Measurements from ENCODE around the gene IDH2. TPM values are rescaled to one million over a fixed set of nuclear protein-coding genes. Genes with fewer than 3 reads are reported as not detected.

Gene IDH2
- total and polyA plus RNA-seq, 2 of the 4 experiments (the other 2 are of a cell fraction) = 84.9 to 118 TPM

GRCh38 chr15:90035840-90036230, 66.4 kb downstream of the IDH2 start:
- Histone ChIP-seq H4K5ac (ENCODE audit: low read depth, low read length) (no peak overlapping the region), H3K9me3 (ENCODE audit: control insufficient read depth, insufficient read depth, low read length) (no peaks in the 10 kb centered on the region), H3K4me2 (ENCODE audit: low read depth, low read length) (no peak overlapping the region), H3K27ac (ENCODE audit: insufficient read depth, low read length) (no peak overlapping the region), H2AK5ac (ENCODE audit: low read depth, low read length) (no peak overlapping the region), H3K56ac (ENCODE audit: extremely low read depth, insufficient read depth, low read length) (no peak overlapping the region), H2AK9ac (replicated peaks; ENCODE audit: low read depth, low read length, poor library complexity) (peak overlapping the region; percentile 73), H2BK120ac (ENCODE audit: low read depth, low read length) (0 out of 2 replicates have a peak overlapping the region, but pooled peaks have one; percentile 37), H3K27me3 (ENCODE audit: control insufficient read depth, insufficient read depth, low read length) (no peaks in the 10 kb centered on the region), H3K4me1 (ENCODE audit: control insufficient read depth, insufficient read depth, low read length) (peaks cover 33% of the 10 kb centered on the region), H3K18ac (ENCODE audit: low read depth, low read length) (no peak overlapping the region), H4K8ac (ENCODE audit: low read depth in 2 of 2, low read length in 2 of 2) (peak overlapping the region in 1 of 2 experiments; percentile 52; a peak in 3 of 4 replicates), H3K9ac (ENCODE audit: low read depth, low read length) (no peak overlapping the region), H2BK20ac (ENCODE audit: low read depth, low read length) (no peak overlapping the region), H2BK15ac (ENCODE audit: low read depth, low read length) (no peak overlapping the region), H3K79me1 (ENCODE audit: low read depth in 1 of 2, low read length in 2 of 2) (peaks cover 40 to 83% of the 10 kb centered on the region in 2 experiments), H3K4ac (ENCODE audit: low read depth, low read length) (peak overlapping the region; percentile 79), H4K20me1 (ENCODE audit: insufficient read depth, low read length) (peaks cover 7% of the 10 kb centered on the region), H3K14ac (replicated peaks; ENCODE audit: low read depth, low read length) (peak overlapping the region; percentile 42; the same call in 1 of the 2 replicates), H2AFZ (replicated peaks; ENCODE audit: low read length, poor library complexity) (peak overlapping the region; percentile 79), H3K23ac (ENCODE audit: low read depth, low read length) (no peak overlapping the region), H4K91ac (ENCODE audit: insufficient read depth, low read depth, low read length) (no peak overlapping the region), H3K36me3 (ENCODE audit: control insufficient read depth, insufficient read depth, low read length) (no peaks in the 10 kb centered on the region), H2BK5ac (ENCODE audit: low read depth, low read length, poor library complexity, severe bottlenecking) (no peak overlapping the region), H3K9me1 (ENCODE audit: insufficient read depth, low read length) (peaks cover 44% of the 10 kb centered on the region), H3K4me3 (ENCODE audit: insufficient read depth, low read depth, low read length) (no peak overlapping the region)
- DNase-seq (no peak), ATAC-seq (ENCODE audit: low read depth) (no peak)
- POLR2A ChIA-PET (ENCODE audit: unreplicated experiment) = no interaction called here
- CTCF ChIA-PET = interaction anchor here (1.3 kb wide), 1 partner anchor 10 kb away, joined by 4 read pairs; no protein-coding TSS in a partner anchor
- WGBS, 2 experiments (ENCODE audit: extremely low coverage in 2 of 2, insufficient read length in 1 of 2) = 60% methylated on average over 1 of the region's 10 CpGs; no CpG with 5 or more reads in 1 of the 2 experiments
- intact Hi-C loops (cut with micrococcal nuclease) (loop anchor here (2.0 kb wide), 1 partner anchor 31 kb away; no protein-coding TSS in a partner anchor), in situ Hi-C loops (cut with MboI; ENCODE audit: low sequenced_read_pairs) (no loop called here), dilution Hi-C loops (cut with HindIII; ENCODE audit: low sequenced_read_pairs, unreplicated experiment) (no loop called here)
- TF ChIP-seq CEBPB (IDR thresholded peaks at IDR 0.05; ENCODE audit: low read depth, low read length) (no peak), BHLHE40 (IDR thresholded peaks at IDR 0.05; ENCODE audit: low read depth, low read length) (no peak), RAD21 (IDR thresholded peaks at IDR 0.05; ENCODE audit: low read length) (no peak), MXI1 (IDR thresholded peaks at IDR 0.05; ENCODE audit: borderline replicate concordance, low read depth, low read length) (no peak), ELK1 (IDR thresholded peaks at IDR 0.05; ENCODE audit: borderline replicate concordance, low read depth, low read length) (no peak), CHD1 (IDR thresholded peaks at IDR 0.05; ENCODE audit: low read depth, low read length) (no peak), USF2 (IDR thresholded peaks at IDR 0.05; ENCODE audit: low read depth, low read length) (no peak), MAZ (IDR thresholded peaks at IDR 0.05; ENCODE audit: borderline replicate concordance, low read depth, low read length) (no peak), RCOR1 (IDR thresholded peaks at IDR 0.05; ENCODE audit: insufficient replicate concordance, low read length) (no peak), MAFK (IDR thresholded peaks at IDR 0.05; ENCODE audit: low read depth, low read length) (no peak), SMC3 (IDR thresholded peaks at IDR 0.05; ENCODE audit: low read depth, low read length) (no peak), NFE2L2 (IDR thresholded peaks at IDR 0.05; ENCODE audit: low read depth, low read length) (no peak), CTCF (conservative IDR thresholded peaks at IDR 0.05; ENCODE audit: low read depth, low read length) (no peak), FOS (IDR thresholded peaks at IDR 0.05; ENCODE audit: low read depth, low read length) (no peak), POLR2A (IDR thresholded peaks at IDR 0.05; ENCODE audit: low read depth, low read length) (no peak), RFX5 (IDR thresholded peaks at IDR 0.05; ENCODE audit: low read depth, low read length) (no peak)
- BruUV-seq (replicated peaks) = no TSS peak
